VCaP (cell line): Measurements from ENCODE around the gene RAD51B.
"Not testable (repeated sequence)": the region's sequence is repeated elsewhere in the genome, so short reads cannot be mapped to it uniquely, and the experiment has no call there.

ENCODE experiments used
- H3K27ac ChIP-seq: fragments of 450-650 bp; 2 replicates; pipeline ENCODE4 v1.5.1; 2017
- CTCF ChIP-seq: fragments of 450-650 bp; conservative IDR thresholded peaks from 2 replicates; pipeline ENCODE4 v1.5.1; 2017; ENCODE audit warnings: mild to moderate bottlenecking, moderate library complexity

The RAD51B gene

GRCh38 chr14:67963545-67963944 lies 144.0 kb downstream of the RAD51B start:
- no peak for TF ChIP-seq CTCF
- no peak overlapping the region for H3K27ac ChIP-seq

- no peak overlapping the region for H3K27ac ChIP-seq
- TF ChIP-seq CTCF: no peak
These were observed 144.6 kb downstream of the RAD51B start for GRCh38 chr14:67963960-67964812.

- TF ChIP-seq CTCF: no peak
- H3K27ac ChIP-seq: no peak overlapping the region
These were observed 146.1 kb downstream of the RAD51B start for GRCh38 chr14:67965696-67966095.

GRCh38 chr14:67967206-67967605 lies 147.6 kb downstream of the RAD51B start:
- no peak for TF ChIP-seq CTCF
- H3K27ac ChIP-seq: no peak overlapping the region

- H3K27ac ChIP-seq: not testable (repeated sequence)
These were observed 148.4 kb downstream of the RAD51B start for GRCh38 chr14:67967970-67968369.

- TF ChIP-seq CTCF: no peak
These were observed 151.3 kb downstream of the RAD51B start for GRCh38 chr14:67970923-67971322.

GRCh38 chr14:67971627-67972625 lies 152.3 kb downstream of the RAD51B start:
- TF ChIP-seq CTCF: no peak
- no peak overlapping the region for H3K27ac ChIP-seq

More at GRCh38 chr14:67970923-67971322, 151.3 kb downstream of the RAD51B start:
- no peak overlapping the region for H3K27ac ChIP-seq
